HCT116 (cell line): ENCODE data around the gene COMMD1. TPM values are rescaled to one million over a fixed set of nuclear protein-coding genes. Genes with fewer than 3 reads are reported as not detected.

ENCODE experiments used
- ATAC-seq: fragments of 200-7000 bp; cut with Tn5 transposase; 2 replicates; pipeline ENCODE4 v1.9.1; 2020; ENCODE audit warnings: mild to moderate bottlenecking, moderate library complexity
- BruUV-seq: library from RNA; stranded (reverse); fragments of 400-500 nt; replicated peaks from 2 replicates; lab custom pipeline; 2021; lab: Mats Ljungman, UMichigan
- CTCF ChIA-PET: fragments of 300-600 bp; sonication (Branson Sonifier 250); formaldehyde crosslinking; loops from one replicate; lab custom pipeline; 2021; ENCODE audit warnings: antibody characterized with exemption; lab: Charles Lee
- POLR2A ChIA-PET: fragments of 300-600, 350-600 bp; sonication (Branson Sonifier 250); formaldehyde crosslinking; loops from one replicate; lab custom pipeline; 2021; ENCODE audit warnings: antibody characterized with exemption; lab: Charles Lee
- RAD21 ChIA-PET, 2 experiments: fragments of 300-600 bp; sonication (Branson Sonifier 250); formaldehyde crosslinking; loops; one replicate each; lab custom pipeline; 2023; ENCODE audit warnings: low total read pairs in 2 of 2; ENCODE audit not compliant: uncharacterized antibody in 2 of 2, unreplicated experiment in 2 of 2, low non-redundant PET in 1 of 2; lab: Charles Lee
- DNase-seq: peaks from one replicate; pipeline ENCODE4 v3.0.0-alpha.2; 2010; ENCODE audit warnings: low read depth, low spot score
- H2AFZ ChIP-seq: fragments of 200-600 bp; shearing (Covaris generic), sonication (generic); 2 replicates; pipeline ENCODE4 v1.6.1; 2017; ENCODE audit warnings: low read depth, mixed run types, mixed read lengths, antibody characterized with exemption, low read length; ENCODE audit not compliant: poor library complexity, severe bottlenecking
- H3K27ac ChIP-seq: 2 replicates; pipeline ENCODE4 v1.5.1; 2012; ENCODE audit warnings: low read depth, low read length
- H3K27me3 ChIP-seq: fragments of 200-600 bp; sonication (generic); 2 replicates; pipeline ENCODE4 v1.6.1; 2016; ENCODE audit warnings: mixed run types, low read length, mixed read lengths; ENCODE audit not compliant: insufficient read depth
- H3K36me3 ChIP-seq, 2 experiments: fragments of 200-500 bp in 1 of 2; fragments of 200-600 bp in 1 of 2; sonication (Bioruptor generic) in 1 of 2; sonication (generic) in 1 of 2; 2 replicates each; pipeline versions ENCODE4 v1.5.1 to v1.6.1; 2014 to 2016; ENCODE audit warnings: low read length in 2 of 2, inconsistent platforms in 1 of 2, mixed read lengths in 1 of 2, mixed run types in 1 of 2; ENCODE audit not compliant: insufficient read depth in 2 of 2, control insufficient read depth in 1 of 2
- H3K4me1 ChIP-seq, 2 experiments: fragments of 200-600 bp in 1 of 2; sonication (generic) in 1 of 2; 2 replicates each; pipeline versions ENCODE4 v1.5.1 to v1.6.1; 2012 to 2017; ENCODE audit warnings: low read length in 2 of 2, inconsistent platforms in 1 of 2, mild to moderate bottlenecking in 1 of 2, mixed read lengths in 1 of 2, mixed run types in 1 of 2, moderate library complexity in 1 of 2; ENCODE audit not compliant: insufficient read depth in 2 of 2, control insufficient read depth in 1 of 2
- H3K4me2 ChIP-seq: fragments of 200-600 bp; sonication (generic); 2 replicates; pipeline ENCODE4 v1.6.1; 2017; ENCODE audit warnings: mixed run types, low read length, mixed read lengths
- H3K4me3 ChIP-seq, 2 experiments: fragments of 200-600 bp in 1 of 2; sonication (generic) in 1 of 2; replicated peaks in 1 of 2; 2 replicates each; pipeline ENCODE4 v1.5.1; 2011 to 2016; ENCODE audit warnings: low read length in 2 of 2, control low read depth in 1 of 2, low read depth in 1 of 2, mild to moderate bottlenecking in 1 of 2, mixed read lengths in 1 of 2, mixed run types in 1 of 2
- H3K79me2 ChIP-seq: fragments of 200-600 bp; sonication (generic); 2 replicates; pipeline ENCODE4 v1.6.1; 2017; ENCODE audit warnings: mild to moderate bottlenecking, mixed run types, low read length, moderate library complexity, mixed read lengths; ENCODE audit not compliant: insufficient read depth
- H3K9ac ChIP-seq: fragments of 200-600 bp; sonication (generic); 2 replicates; pipeline ENCODE4 v1.6.1; 2016; ENCODE audit warnings: low read length, mixed read lengths
- H3K9me2 ChIP-seq: fragments of 200-600 bp; sonication (generic), shearing (Covaris generic); 2 replicates; pipeline ENCODE4 v1.6.1; 2017; ENCODE audit warnings: mixed run types, mild to moderate bottlenecking, moderate library complexity; ENCODE audit not compliant: insufficient read depth
- H3K9me3 ChIP-seq, 2 experiments: fragments of 200-500 bp in 1 of 2; fragments of 200-600 bp in 1 of 2; sonication (Bioruptor generic) in 1 of 2; sonication (generic) in 1 of 2; 2 replicates each; pipeline ENCODE4 v1.6.1; 2014 to 2017; ENCODE audit warnings: low read length in 2 of 2, mixed read lengths in 2 of 2, inconsistent platforms in 1 of 2, low read depth in 1 of 2, mild to moderate bottlenecking in 1 of 2, mixed run types in 1 of 2, moderate library complexity in 1 of 2; ENCODE audit not compliant: control insufficient read depth in 1 of 2, insufficient read depth in 1 of 2
- H4K20me1 ChIP-seq: fragments of 200-600 bp; sonication (generic), shearing (Covaris generic); 2 replicates; pipeline ENCODE4 v1.6.1; 2017; ENCODE audit warnings: mixed run types, mild to moderate bottlenecking, moderate library complexity; ENCODE audit not compliant: insufficient read depth
- ATF3 ChIP-seq: IDR thresholded peaks from 2 replicates; pipeline ENCODE4 v1.6.1; 2012
- EZH2 ChIP-seq: fragments of 200-600 bp; sonication (generic); IDR thresholded peaks from 2 replicates; pipeline ENCODE4 v1.6.1; 2017; ENCODE audit warnings: antibody characterized with exemption, mixed run types
- POLR2AphosphoS5 ChIP-seq: IDR thresholded peaks from 2 replicates; pipeline ENCODE4 v1.6.1; 2011; ENCODE audit warnings: mild to moderate bottlenecking, low read depth, low read length, moderate library complexity
- REST ChIP-seq: IDR thresholded peaks from 2 replicates; pipeline ENCODE4 v1.6.1; 2012; ENCODE audit warnings: low read depth
- SP1 ChIP-seq: IDR thresholded peaks from 2 replicates; pipeline ENCODE4 v1.6.1; 2012; ENCODE audit warnings: low read depth
- intact Hi-C: fragments of 100-400 bp; cut with micrococcal nuclease; formaldehyde crosslinking; loops from 2 replicates; pipeline ENCODE4 v1.10.0; 2022
- total RNA-seq: library from RNA; stranded (reverse); gene quantifications from one replicate; pipeline ENCODE4 v1.2.1, GENCODE V29; 2021; ENCODE audit not compliant: unreplicated experiment

Gene COMMD1
- total RNA-seq, 1 experiment from 2014 or later, result 16.1 TPM

- no peak for TF ChIP-seq REST
- TF ChIP-seq, all 23 proteins: peak for 0
Observed at GRCh38 chr2:62177392-62178049, 272.0 kb downstream of the COMMD1 start (continued).

- TF ChIP-seq EZH2 (no peak), SP1 (no peak), ATF3 (no peak), POLR2AphosphoS5 (no peak)
- TF ChIP-seq, all 23 proteins: peak for 0
- ChIA-PET POLR2A (no interaction called here), RAD21 (no interaction called here), CTCF (no interaction called here)
- no peaks in the 10 kb centered on the region for H3K9me3 ChIP-seq
- no peaks in the 10 kb centered on the region for H3K27me3 ChIP-seq
- no peaks in the 10 kb centered on the region for H3K9me2 ChIP-seq
- H4K20me1 ChIP-seq, result no peaks in the 10 kb centered on the region
- BruUV-seq, result no TSS peak
- no peak overlapping the region for H2AFZ ChIP-seq
- H3K36me3 ChIP-seq, result no peaks in the 10 kb centered on the region
- no peaks in the 10 kb centered on the region for H3K79me2 ChIP-seq
- DNase-seq (no peak), ATAC-seq (no peak)
- no peak overlapping the region for H3K4me3 ChIP-seq
- intact Hi-C loops, result no loop called here
- H3K4me2 ChIP-seq, result no peak overlapping the region
- no peaks in the 10 kb centered on the region for H3K4me1 ChIP-seq
- H3K27ac ChIP-seq, result no peak overlapping the region
- no peak overlapping the region for H3K9ac ChIP-seq
Observed at GRCh38 chr2:62178741-62179271, 273.3 kb downstream of the COMMD1 start.
